ENCODE results near the gene FBXL19.

The FBXL19 gene

GRCh38 chr16:30986129-30986991, 63.0 kb downstream of the FBXL19 start:
- H3K36me3 Mint-ChIP-seq (ENCODE audit: low read depth) = peaks cover 6% of the 10 kb centered on the region
- H3K9me3 Mint-ChIP-seq = no peaks in the 10 kb centered on the region
- H3K4me1 Mint-ChIP-seq = peaks cover 5% of the 10 kb centered on the region
- no peak for DNase-seq
- TF ChIP-seq CTCF (IDR thresholded peaks at IDR 0.05) = no peak
- H3K4me3 Mint-ChIP-seq = no peak overlapping the region
- H3K27me3 Mint-ChIP-seq (ENCODE audit: low read depth, poor library complexity) = peaks cover 3% of the 10 kb centered on the region
- H3K27ac Mint-ChIP-seq = no peak overlapping the region

- no peak for TF ChIP-seq CTCF (IDR thresholded peaks at IDR 0.05)
- Mint-ChIP-seq H3K4me1 (peaks cover 7% of the 10 kb centered on the region), H3K36me3 (ENCODE audit: low read depth) (no peaks in the 10 kb centered on the region), H3K9me3 (no peaks in the 10 kb centered on the region), H3K4me3 (no peak overlapping the region), H3K27ac (no peak overlapping the region), H3K27me3 (ENCODE audit: low read depth, poor library complexity) (peaks cover 3% of the 10 kb centered on the region)
- no peak for DNase-seq
These were observed 64.3 kb downstream of the FBXL19 start for GRCh38 chr16:30987581-30988190.

- H3K27ac Mint-ChIP-seq = no peak overlapping the region
These were observed 66.2 kb downstream of the FBXL19 start for GRCh38 chr16:30989469-30990047.

GRCh38 chr16:30990105-30990504, 66.7 kb downstream of the FBXL19 start:
- Mint-ChIP-seq H3K27me3 (ENCODE audit: low read depth, poor library complexity) (peaks cover 11% of the 10 kb centered on the region), H3K9me3 (no peaks in the 10 kb centered on the region), H3K4me1 (peaks cover 12% of the 10 kb centered on the region), H3K36me3 (ENCODE audit: low read depth) (no peaks in the 10 kb centered on the region), H3K4me3 (no peak overlapping the region), H3K27ac (no peak overlapping the region)
- DNase-seq = no peak
- TF ChIP-seq CTCF (IDR thresholded peaks at IDR 0.05) = no peak

More at GRCh38 chr16:30989469-30990047, 66.2 kb downstream of the FBXL19 start:
- H3K27me3 Mint-ChIP-seq (ENCODE audit: low read depth, poor library complexity) = peaks cover 5% of the 10 kb centered on the region
- no peaks in the 10 kb centered on the region for H3K36me3 Mint-ChIP-seq (ENCODE audit: low read depth)
- no peaks in the 10 kb centered on the region for H3K9me3 Mint-ChIP-seq
- no peak overlapping the region for H3K4me3 Mint-ChIP-seq
- TF ChIP-seq CTCF (IDR thresholded peaks at IDR 0.05) = no peak
- peaks cover 12% of the 10 kb centered on the region for H3K4me1 Mint-ChIP-seq
- no peak for DNase-seq

- Mint-ChIP-seq H3K9me3 (no peaks in the 10 kb centered on the region), H3K27ac (peak overlapping the region; percentile 66), H3K36me3 (ENCODE audit: low read depth) (no peaks in the 10 kb centered on the region), H3K4me3 (no peak overlapping the region), H3K4me1 (peaks cover 8% of the 10 kb centered on the region), H3K27me3 (ENCODE audit: low read depth, poor library complexity) (peaks cover 19% of the 10 kb centered on the region)
- no peak for TF ChIP-seq CTCF (IDR thresholded peaks at IDR 0.05)
- no peak for DNase-seq
These were observed 67.7 kb downstream of the FBXL19 start for GRCh38 chr16:30991052-30991451.
